ENCODE measurements around the gene DNM3.

DNA sequence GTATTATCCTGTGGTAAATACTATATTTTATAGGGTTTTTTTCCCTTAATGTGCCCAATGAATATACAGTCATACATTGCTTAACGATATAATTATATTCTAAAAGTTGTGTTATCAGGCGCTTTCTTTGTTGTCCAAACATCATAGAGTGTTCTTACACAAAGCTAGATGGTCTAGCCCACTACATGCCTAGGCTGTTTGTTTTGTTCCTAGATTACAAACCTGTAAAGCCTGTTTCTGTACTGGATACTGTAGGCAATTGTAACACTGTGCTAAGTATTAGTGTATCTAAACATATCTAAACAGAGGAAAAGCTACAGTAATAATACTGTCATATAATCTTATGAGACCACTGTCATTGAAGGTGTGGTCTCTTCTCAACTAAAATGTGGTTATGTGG is 336.6 kb downstream of the DNM3 start:
- no peak for TF ChIP-seq POLR2AphosphoS5 (IDR thresholded peaks at IDR 0.05; ENCODE audit: low read depth, low read length)
- TF ChIP-seq, protein P1, sequence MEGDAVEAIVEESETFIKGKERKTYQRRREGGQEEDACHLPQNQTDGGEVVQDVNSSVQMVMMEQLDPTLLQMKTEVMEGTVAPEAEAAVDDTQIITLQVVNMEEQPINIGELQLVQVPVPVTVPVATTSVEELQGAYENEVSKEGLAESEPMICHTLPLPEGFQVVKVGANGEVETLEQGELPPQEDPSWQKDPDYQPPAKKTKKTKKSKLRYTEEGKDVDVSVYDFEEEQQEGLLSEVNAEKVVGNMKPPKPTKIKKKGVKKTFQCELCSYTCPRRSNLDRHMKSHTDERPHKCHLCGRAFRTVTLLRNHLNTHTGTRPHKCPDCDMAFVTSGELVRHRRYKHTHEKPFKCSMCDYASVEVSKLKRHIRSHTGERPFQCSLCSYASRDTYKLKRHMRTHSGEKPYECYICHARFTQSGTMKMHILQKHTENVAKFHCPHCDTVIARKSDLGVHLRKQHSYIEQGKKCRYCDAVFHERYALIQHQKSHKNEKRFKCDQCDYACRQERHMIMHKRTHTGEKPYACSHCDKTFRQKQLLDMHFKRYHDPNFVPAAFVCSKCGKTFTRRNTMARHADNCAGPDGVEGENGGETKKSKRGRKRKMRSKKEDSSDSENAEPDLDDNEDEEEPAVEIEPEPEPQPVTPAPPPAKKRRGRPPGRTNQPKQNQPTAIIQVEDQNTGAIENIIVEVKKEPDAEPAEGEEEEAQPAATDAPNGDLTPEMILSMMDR (IDR thresholded peaks at IDR 0.05), result no peak
- TF ChIP-seq NFIC (IDR thresholded peaks at IDR 0.05; ENCODE audit: borderline replicate concordance), result no peak
- TF ChIP-seq, protein P2, sequence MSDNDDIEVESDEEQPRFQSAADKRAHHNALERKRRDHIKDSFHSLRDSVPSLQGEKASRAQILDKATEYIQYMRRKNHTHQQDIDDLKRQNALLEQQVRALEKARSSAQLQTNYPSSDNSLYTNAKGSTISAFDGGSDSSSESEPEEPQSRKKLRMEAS (IDR thresholded peaks at IDR 0.05; ENCODE audit: low read depth), result no peak
- no peak for TF ChIP-seq EP300 (IDR thresholded peaks at IDR 0.05; ENCODE audit: borderline replicate concordance in 1 of 2, low read depth in 1 of 2, low read length in 1 of 2)
- TF ChIP-seq, protein P3, sequence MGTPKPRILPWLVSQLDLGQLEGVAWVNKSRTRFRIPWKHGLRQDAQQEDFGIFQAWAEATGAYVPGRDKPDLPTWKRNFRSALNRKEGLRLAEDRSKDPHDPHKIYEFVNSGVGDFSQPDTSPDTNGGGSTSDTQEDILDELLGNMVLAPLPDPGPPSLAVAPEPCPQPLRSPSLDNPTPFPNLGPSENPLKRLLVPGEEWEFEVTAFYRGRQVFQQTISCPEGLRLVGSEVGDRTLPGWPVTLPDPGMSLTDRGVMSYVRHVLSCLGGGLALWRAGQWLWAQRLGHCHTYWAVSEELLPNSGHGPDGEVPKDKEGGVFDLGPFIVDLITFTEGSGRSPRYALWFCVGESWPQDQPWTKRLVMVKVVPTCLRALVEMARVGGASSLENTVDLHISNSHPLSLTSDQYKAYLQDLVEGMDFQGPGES (IDR thresholded peaks at IDR 0.05; ENCODE audit: low read depth, low read length), result no peak
